Spleen (tissue), 11 donors: ENCODE results near the gene ADAM15. TPM values are rescaled to one million over a fixed set of nuclear protein-coding genes. Genes with fewer than 3 reads are reported as not detected.

ENCODE experiments used
- DNase-seq: peaks from one replicate; pipeline ENCODE4 v3.0.0-alpha.2; 2020
- H3K27ac ChIP-seq, 8 donors: fragments of 200-600 bp; sonication (generic) in 7 of 8; 1 replicate in 4 of 8; 2 replicates in 4 of 8; pipeline versions ENCODE4 v1.5.0 to v1.8.0; 2016 to 2021; ENCODE audit warnings: inconsistent platforms in 4 of 8, mild to moderate bottlenecking in 4 of 8, moderate library complexity in 1 of 8
- H3K27me3 ChIP-seq, 7 donors: fragments of 200-600 bp; sonication (generic) in 6 of 7; replicated peaks in 1 of 7; 1 replicate in 4 of 7; 2 replicates in 3 of 7; pipeline versions ENCODE4 v1.5.0 to v1.8.0; 2016 to 2021; ENCODE audit warnings: inconsistent platforms in 3 of 7, mild to moderate bottlenecking in 1 of 7
- H3K36me3 ChIP-seq, 6 donors: fragments of 200-600 bp; sonication (generic) in 5 of 6; 1 replicate in 4 of 6; 2 replicates in 2 of 6; pipeline versions ENCODE4 v1.5.0 to v1.8.0; 2016 to 2021; ENCODE audit warnings: inconsistent platforms in 2 of 6
- H3K4me1 ChIP-seq, 6 donors: fragments of 200-600 bp; sonication (generic) in 5 of 6; 1 replicate in 3 of 6; 2 replicates in 3 of 6; pipeline versions ENCODE4 v1.5.0 to v1.8.0; 2016 to 2021; ENCODE audit warnings: inconsistent platforms in 3 of 6
- H3K4me3 ChIP-seq, 8 donors: fragments of 200-600 bp; sonication (generic) in 7 of 8; 1 replicate in 4 of 8; 2 replicates in 4 of 8; pipeline versions ENCODE4 v1.5.0 to v1.8.0; 2016 to 2021; ENCODE audit warnings: inconsistent platforms in 4 of 8, mild to moderate bottlenecking in 4 of 8, moderate library complexity in 2 of 8
- H3K9me3 ChIP-seq, 8 donors: fragments of 200-600 bp; sonication (generic) in 7 of 8; 1 replicate in 4 of 8; 2 replicates in 4 of 8; pipeline versions ENCODE4 v1.5.0 to v1.8.0; 2016 to 2021; ENCODE audit warnings: inconsistent platforms in 4 of 8
- CTCF ChIP-seq, 11 experiments: fragments of 200-600 bp in 7 of 11; fragments of 450-650 bp in 4 of 11; sonication (generic) in 4 of 11; IDR thresholded peaks in 8 of 11; conservative IDR thresholded peaks in 3 of 11; 1 replicate in 7 of 11; 2 replicates in 4 of 11; pipeline versions ENCODE4 v1.4.0 to v1.8.0; 2016 to 2021; ENCODE audit warnings: antibody characterized with exemption in 11 of 11, inconsistent platforms in 4 of 11, mild to moderate bottlenecking in 1 of 11
- POLR2A ChIP-seq, 3 donors: fragments of 450-650 bp; IDR thresholded peaks; one replicate each; pipeline ENCODE4 v1.5.1; 2017; ENCODE audit warnings: antibody characterized with exemption in 3 of 3, mild to moderate bottlenecking in 1 of 3
- POLR2AphosphoS5 ChIP-seq, 3 donors: sonication (generic); formaldehyde crosslinking; IDR thresholded peaks; one replicate each; pipeline ENCODE4 v1.5.1; 2017; ENCODE audit warnings: antibody characterized with exemption in 3 of 3
- WGBS, 5 donors: extraction: QIAGEN DNeasy Blood & Tissue Kit in 3 of 5; methylation state at CpG; one replicate each; pipeline versions ENCODE4 v1.1.5 to v1.1.7; 2013 to 2018; 5-methylcytosine and 5-hydroxymethylcytosine counted together
- intact Hi-C: fragments of 100-400 bp; cut with DNase I; formaldehyde crosslinking; loops from one replicate; pipeline ENCODE4 v1.15.0; 2023; ENCODE audit warnings: low total_unique reads
- polyA plus RNA-seq, 3 donors: library from polyadenylated mRNA; stranded (reverse); fragments of 200-250 nt; gene quantifications; one replicate each; pipeline ENCODE4 v1.2.1, GENCODE V29; 2013
- total RNA-seq, 7 donors: library from RNA; depleted of rRNA in 3 of 7; stranded (reverse); fragments of >200 nt in 3 of 7; fragmentation: NEBNext Ultra II Directional in 4 of 7; extraction: Animal tissue kit (Norgen Biotek cat#: 25700) in 4 of 7; gene quantifications; one replicate each; pipeline versions ENCODE4 v1.1.0 to v1.2.1, GENCODE V29; 2016 to 2021
- donor health status: healthy with polysubstance abuse.
- donor health status: DM: no; HTN: no; CAD: no; lungs with moderate emphysema.
- donor health status: DM: no; HTN: no; CAD: no.
- donor health status: Bipolar disorder and iron deficiency.
- donor health status: healthy.
- donor health status: DM: no; HTN: no; CAD: no.
- donor health status: DM: yes; HTN: yes; CAD: no.

The ADAM15 gene
- total and polyA plus RNA-seq, 10 donors = 70.8 to 313 (median 86.6) TPM

DNA sequence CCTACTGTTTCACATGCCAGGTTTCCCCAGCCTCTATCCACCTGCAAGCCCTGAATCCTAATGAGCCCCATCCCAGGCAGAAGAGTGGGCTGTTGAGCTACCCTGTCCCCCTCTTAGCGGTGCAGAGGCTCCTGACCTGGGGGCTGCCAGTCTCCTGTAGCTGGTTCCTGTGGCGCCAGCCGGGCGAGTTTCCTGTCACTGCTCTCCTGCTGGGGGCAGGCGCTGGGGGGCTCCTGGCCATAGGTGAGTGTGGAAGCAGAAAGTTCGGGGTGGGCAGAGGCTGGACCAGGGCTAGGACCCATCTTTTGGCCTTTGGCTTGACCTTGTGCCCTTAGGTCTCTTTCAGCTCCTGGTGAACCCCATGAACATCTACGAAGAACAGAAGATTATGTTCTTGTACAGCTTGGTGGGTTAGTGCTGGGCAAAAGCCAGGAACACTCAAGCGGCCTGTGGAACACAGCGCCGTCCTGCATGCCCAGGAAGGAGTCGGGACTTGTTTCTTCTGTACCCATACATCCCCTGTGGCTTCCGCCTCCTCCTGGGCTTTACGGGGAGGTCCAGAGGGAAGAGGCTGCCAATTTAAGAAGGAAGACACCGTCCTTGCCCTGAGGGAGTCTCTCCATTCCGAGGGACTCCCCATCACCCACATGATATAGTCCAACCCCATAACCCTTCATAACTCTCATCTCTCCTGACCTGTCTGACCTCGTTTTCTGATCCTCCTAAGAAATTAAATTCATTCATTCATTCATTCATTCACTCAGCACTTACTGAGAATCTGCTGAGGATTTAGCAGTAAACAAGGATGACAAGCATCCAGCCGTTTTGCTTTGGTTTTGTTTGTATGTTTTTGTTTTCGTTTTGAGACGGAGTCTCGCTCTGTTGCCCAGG is 16.6 kb upstream of the ADAM15 start:
- H3K9me3 ChIP-seq = no peaks in the 10 kb centered on the region
- peaks cover 0 to 19% (median 4%) of the 10 kb centered on the region in 6 donors for H3K4me1 ChIP-seq
- H3K27ac ChIP-seq = no peak overlapping the region
- DNase-seq = no peak
- no peak overlapping the region for H3K4me3 ChIP-seq
- no peaks in the 10 kb centered on the region for H3K36me3 ChIP-seq
- 77 to 81% (median 79%) methylated on average over 18 to 20 of the region's 20 CpGs for WGBS, 5 donors
- no peak for TF ChIP-seq POLR2AphosphoS5 (IDR thresholded peaks at IDR 0.05)
- no peak for TF ChIP-seq POLR2A (IDR thresholded peaks at IDR 0.05)
- TF ChIP-seq CTCF (IDR thresholded peaks at IDR 0.05 in 8 of 11, conservative IDR thresholded peaks at IDR 0.05 in 3 of 11) = no peak
- peaks cover 0 to 5% (median 0%) of the 10 kb centered on the region in 7 donors for H3K27me3 ChIP-seq
- intact Hi-C loops = no loop called here

GRCh38 chr1:155035936-155036335 is 15.2 kb upstream of the ADAM15 start:
- no peak for TF ChIP-seq POLR2AphosphoS5 (IDR thresholded peaks at IDR 0.05)
- no peak for TF ChIP-seq POLR2A (IDR thresholded peaks at IDR 0.05)
- no peak for TF ChIP-seq CTCF (IDR thresholded peaks at IDR 0.05 in 8 of 11, conservative IDR thresholded peaks at IDR 0.05 in 3 of 11)
- Histone ChIP-seq H3K4me3 (no peak overlapping the region), H3K27me3 (peaks cover 0 to 5% (median 0%) of the 10 kb centered on the region in 7 donors), H3K27ac (no peak overlapping the region), H3K9me3 (no peaks in the 10 kb centered on the region), H3K36me3 (no peaks in the 10 kb centered on the region), H3K4me1 (peaks cover 0 to 19% (median 5%) of the 10 kb centered on the region in 6 donors)
- intact Hi-C loops = no loop called here
- WGBS, 5 donors = 69 to 88% (median 74%) methylated on average over 2 of the region's 2 CpGs
- no peak for DNase-seq

DNA sequence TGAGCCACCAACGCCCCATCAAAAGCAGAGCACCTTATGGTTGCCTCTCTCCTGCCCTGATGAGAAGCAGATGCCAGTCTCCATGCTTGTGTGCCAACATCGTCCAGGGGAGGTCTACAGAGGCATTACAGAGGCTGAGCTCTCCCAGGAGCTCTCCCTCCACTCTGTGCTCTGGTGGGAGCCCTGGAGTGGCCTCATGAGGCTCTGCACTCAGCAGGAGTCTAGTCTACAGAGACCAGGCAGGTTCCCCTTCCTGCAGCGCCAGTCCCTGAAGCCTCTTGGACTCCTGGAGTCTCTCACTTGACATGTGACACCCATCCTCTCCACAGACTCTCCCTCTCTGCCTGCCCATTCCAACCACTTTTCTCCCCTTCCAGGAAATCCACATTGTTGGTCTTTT is 14.1 kb upstream of the ADAM15 start:
- Histone ChIP-seq H3K36me3 (no peaks in the 10 kb centered on the region), H3K9me3 (no peaks in the 10 kb centered on the region), H3K4me3 (no peak overlapping the region), H3K27me3 (peaks cover 0 to 5% (median 0%) of the 10 kb centered on the region in 7 donors), H3K4me1 (peaks cover 0 to 19% (median 5%) of the 10 kb centered on the region in 6 donors), H3K27ac (no peak overlapping the region)
- intact Hi-C loops = no loop called here
- 90 to 96% (median 94%) methylated on average over 3 of the region's 3 CpGs for WGBS, 5 donors
- TF ChIP-seq CTCF (IDR thresholded peaks at IDR 0.05 in 8 of 11, conservative IDR thresholded peaks at IDR 0.05 in 3 of 11) (no peak), POLR2A (IDR thresholded peaks at IDR 0.05) (no peak), POLR2AphosphoS5 (IDR thresholded peaks at IDR 0.05) (no peak)
- no peak for DNase-seq

GRCh38 chr1:155037851-155038441 is 13.2 kb upstream of the ADAM15 start:
- 82 to 92% (median 86%) methylated on average over 6 of the region's 6 CpGs for WGBS, 5 donors
- H3K4me1 ChIP-seq = peaks cover 0 to 19% (median 5%) of the 10 kb centered on the region in 6 donors
- H3K4me3 ChIP-seq = no peak overlapping the region
- no peak overlapping the region for H3K27ac ChIP-seq
- intact Hi-C loops = no loop called here
- peaks cover 0 to 5% (median 0%) of the 10 kb centered on the region in 7 donors for H3K27me3 ChIP-seq
- H3K9me3 ChIP-seq = no peaks in the 10 kb centered on the region
- no peak for DNase-seq
- H3K36me3 ChIP-seq = no peaks in the 10 kb centered on the region
- TF ChIP-seq POLR2AphosphoS5 (IDR thresholded peaks at IDR 0.05) (no peak), CTCF (IDR thresholded peaks at IDR 0.05 in 8 of 11, conservative IDR thresholded peaks at IDR 0.05 in 3 of 11) (no peak), POLR2A (IDR thresholded peaks at IDR 0.05) (no peak)
